ENCODE results near the gene ZCCHC8.

GRCh38 chr12:122508163-122508562, 7.4 kb upstream of the ZCCHC8 start:
- TF ChIP-seq CTCF (IDR thresholded peaks at IDR 0.05) (no peak), EP300 (IDR thresholded peaks at IDR 0.05) (no peak)

Measured in upper lobe of left lung (tissue), 4 donors.